HG02642 (cell line): ENCODE data around the gene BST1.
"Not testable (repeated sequence)": the region's sequence is repeated elsewhere in the genome, so short reads cannot be mapped to it uniquely, and the experiment has no call there.

Experiments
- ATAC-seq: cut with Tn5 transposase; IDR thresholded peaks from one replicate; pipeline ENCODE4 v1.9.1; 2021; ENCODE audit warnings: mild to moderate bottlenecking; ENCODE audit not compliant: unreplicated experiment, poor library complexity

The BST1 gene

DNA sequence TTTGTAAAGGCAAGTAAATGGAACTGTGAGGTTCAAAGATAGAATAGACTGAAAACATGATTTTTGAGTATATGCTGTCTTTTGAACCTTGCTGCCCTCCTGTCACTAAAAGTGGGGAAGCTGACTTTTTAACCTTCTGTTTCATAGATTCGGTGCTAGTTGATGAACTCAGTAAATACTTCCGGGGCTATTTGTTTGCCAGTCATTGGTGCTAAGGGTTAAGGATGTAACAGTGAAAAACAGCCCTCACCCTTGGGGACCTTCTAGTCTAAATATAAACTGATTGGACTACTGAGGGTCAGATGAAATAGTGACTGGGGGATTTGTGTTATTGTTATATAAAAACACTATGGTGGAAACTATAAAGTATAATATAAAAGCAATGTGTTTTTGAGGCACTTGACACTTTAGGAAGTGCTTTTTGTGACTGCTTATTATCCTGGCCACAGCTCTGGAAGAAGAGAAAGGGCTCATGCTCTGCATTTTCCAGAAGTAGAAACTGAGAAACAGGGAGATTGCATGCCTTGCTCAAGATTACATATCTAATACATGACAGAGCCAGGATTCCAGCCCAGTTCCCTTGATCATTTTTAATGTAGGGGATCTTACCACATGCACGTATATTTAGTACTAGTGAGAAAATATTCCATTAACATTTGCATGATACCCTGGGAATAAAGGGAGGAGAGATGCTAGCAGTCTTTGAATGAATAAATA, 3.9 kb downstream of the BST1 start:
- no peak for ATAC-seq

- ATAC-seq: no peak
Measured at GRCh38 chr4:15707363-15707715, 4.5 kb downstream of the BST1 start.

- no peak for ATAC-seq
Measured at GRCh38 chr4:15711762-15712161, 8.9 kb downstream of the BST1 start.

DNA sequence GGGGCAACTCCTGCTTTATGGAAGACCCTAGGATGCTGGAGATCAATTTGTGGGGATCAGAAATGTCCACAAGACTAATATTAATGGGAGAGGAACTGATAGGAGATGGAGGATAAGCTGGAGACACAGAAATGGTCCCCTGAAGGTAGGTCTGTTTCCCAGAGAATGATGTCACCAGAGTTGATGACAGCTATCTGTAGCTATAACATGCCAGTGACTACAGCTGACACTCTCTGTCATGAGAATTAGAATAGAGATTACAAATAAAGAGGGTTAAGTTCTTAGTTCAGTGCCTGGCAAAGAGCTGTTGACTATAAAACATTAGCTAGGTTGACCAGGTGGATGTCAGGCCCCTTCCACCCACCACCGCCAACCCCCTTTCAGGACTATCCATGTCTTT, 9.3 kb downstream of the BST1 start:
- no peak for ATAC-seq

DNA sequence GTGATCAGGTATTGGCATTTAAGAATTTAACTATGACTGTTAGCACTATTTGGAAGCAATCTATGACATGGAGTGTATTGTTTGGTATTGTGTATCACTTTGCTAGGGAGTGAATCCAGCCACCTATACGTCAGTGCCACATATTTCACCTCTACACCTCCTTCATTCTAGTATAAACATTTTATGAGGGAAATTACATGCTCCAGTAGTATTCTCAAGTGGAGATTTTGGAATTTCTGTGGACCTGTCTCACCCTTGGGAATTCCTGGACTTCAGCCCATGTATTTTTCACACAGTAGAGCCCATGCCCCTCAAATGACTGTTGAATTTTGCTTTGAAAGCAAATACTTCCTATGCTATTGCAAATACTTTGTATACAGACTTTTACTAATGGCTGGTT, 11.3 kb downstream of the BST1 start:
- no peak for ATAC-seq

GRCh38 chr4:15714646-15715435, 12.0 kb downstream of the BST1 start:
- ATAC-seq: no peak

DNA sequence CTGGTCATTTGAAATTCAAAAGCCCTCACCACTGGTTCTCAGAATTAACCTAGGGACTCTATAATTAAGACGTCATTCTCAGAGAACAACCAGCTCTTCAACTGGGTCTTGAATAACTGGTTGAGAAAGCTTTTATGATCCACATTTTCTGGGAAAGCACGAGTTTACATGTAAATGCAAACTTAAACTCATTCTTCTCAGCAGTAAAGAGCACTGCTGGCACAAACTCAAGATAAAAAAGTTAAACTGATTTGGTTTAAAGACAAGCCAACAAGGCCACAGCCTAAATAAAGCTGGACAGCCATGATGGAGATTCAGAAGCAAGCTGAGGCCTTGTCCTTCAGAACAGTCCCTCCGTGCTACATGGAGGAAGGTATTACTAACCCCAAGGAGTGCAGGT, 13.2 kb downstream of the BST1 start:
- ATAC-seq: no peak

DNA sequence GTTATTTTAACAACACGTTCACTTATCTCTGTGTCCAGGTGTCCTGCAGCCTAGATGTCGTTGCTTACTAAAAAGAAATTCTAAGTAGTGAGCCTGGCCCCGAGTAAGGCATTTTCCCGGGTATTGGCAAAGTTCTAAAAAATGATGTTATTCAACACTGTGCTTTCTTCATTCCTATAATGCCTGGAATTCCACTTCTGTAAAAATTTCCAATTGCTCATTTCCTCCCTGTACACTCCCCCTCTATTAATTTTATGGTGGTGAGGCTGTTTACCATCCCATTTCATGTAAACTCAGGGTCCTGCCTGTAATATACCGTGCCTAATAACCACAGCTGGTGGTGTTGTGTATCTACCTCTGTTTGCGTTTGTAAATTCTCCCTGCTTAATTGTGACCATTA, 14.2 kb downstream of the BST1 start:
- no peak for ATAC-seq

- ATAC-seq: no peak
Measured at GRCh38 chr4:15717657-15718416, 15.0 kb downstream of the BST1 start.

DNA sequence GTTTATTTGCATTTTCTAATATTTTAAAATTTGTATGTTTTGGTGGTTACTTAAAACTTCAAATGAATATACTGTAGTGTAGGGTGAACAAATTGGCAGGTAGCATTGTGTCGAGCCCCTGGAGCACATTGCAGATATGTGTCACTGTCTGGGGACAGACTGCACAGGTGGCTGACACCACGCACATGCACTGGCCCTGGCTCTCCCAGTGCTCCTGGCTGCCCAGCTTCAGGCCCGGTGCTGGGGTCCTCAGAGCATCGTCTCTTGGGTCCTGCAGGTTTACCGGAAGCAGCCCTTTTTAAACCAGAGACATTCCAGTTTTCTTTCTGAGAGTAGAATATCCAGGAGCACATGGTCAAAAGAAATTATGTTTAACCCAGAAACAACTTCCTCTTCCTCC, 15.6 kb downstream of the BST1 start:
- ATAC-seq: no peak

GRCh38 chr4:15718959-15719358, 16.1 kb downstream of the BST1 start:
- ATAC-seq: no peak

- no peak for ATAC-seq
Measured at GRCh38 chr4:15719506-15719905, 16.6 kb downstream of the BST1 start.

GRCh38 chr4:15720851-15721250, 18.0 kb downstream of the BST1 start:
- no peak for ATAC-seq

DNA sequence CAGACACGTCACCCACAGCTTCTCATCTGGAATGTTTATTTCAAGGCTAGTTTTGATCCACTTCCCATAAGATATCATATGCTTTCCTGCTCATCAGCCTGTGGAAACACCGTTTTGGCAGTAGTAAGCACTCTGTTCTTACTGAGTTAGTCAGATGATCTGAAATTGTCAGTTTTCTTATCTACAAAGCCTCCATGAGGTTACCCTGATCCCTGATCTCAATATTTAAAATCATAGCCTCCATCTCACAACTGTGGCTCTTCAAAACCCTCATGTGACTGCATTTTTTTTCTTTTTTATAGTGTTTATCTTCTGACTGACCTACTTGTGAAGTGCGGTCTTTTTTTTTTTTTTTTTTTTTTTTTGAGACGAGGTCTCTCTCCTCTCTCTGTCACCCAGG, 22.7 kb downstream of the BST1 start:
- no peak for ATAC-seq

DNA sequence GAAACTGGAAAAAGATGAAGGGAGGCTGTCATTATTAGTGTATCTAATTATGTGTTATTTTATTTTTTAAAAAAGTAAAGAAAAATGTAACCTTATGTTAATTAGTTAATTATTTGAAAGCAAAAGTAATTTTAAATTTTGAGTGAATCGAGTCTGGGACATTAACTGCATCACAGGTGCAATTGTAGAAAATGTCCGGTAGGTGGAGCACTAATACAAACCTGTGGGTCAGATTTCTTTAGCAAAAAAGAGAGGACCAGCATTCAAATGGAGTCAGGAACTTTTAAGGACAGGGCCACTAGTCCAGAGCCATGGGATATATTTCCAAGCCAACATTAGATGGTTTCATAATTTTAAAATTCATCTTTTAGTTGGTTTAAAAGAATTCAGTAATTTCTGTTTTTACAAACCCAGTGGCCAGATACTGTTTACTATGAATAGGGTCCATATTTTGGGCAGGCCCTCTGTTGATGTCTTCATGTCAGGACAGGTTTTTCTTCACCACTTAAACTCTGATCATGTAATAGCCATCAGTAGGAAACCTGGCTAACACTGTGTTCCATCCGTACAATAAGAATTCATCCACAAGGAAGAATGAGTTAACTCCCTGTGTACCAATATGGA, 27.2 kb downstream of the BST1 start:
- peak; percentile 75 for ATAC-seq

GRCh38 chr4:15733061-15733460, 30.2 kb downstream of the BST1 start:
- not testable (repeated sequence) for ATAC-seq

GRCh38 chr4:15735536-15735935, 32.7 kb downstream of the BST1 start:
- no peak for ATAC-seq

- ATAC-seq: no peak
Measured at GRCh38 chr4:15736514-15737050, 33.7 kb downstream of the BST1 start.

DNA sequence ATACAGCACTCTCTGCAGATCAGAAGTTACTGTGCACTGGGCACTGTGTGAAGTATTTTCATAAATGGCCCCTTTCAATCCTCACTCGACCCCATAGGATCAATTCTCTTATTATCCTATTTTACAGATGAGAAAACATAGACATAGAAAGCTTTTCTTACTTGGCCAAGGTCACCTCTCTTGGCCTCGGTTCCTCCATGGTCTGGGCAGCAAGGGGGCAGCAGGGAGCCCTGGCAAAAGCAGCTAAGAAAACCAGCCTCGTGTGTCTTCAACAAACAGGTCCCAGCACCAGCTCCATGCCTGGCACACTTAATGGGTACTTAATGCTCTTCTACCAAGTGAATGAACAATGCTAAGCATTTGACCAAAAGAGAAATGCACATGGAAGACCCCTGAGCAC, 34.4 kb downstream of the BST1 start:
- no peak for ATAC-seq

DNA sequence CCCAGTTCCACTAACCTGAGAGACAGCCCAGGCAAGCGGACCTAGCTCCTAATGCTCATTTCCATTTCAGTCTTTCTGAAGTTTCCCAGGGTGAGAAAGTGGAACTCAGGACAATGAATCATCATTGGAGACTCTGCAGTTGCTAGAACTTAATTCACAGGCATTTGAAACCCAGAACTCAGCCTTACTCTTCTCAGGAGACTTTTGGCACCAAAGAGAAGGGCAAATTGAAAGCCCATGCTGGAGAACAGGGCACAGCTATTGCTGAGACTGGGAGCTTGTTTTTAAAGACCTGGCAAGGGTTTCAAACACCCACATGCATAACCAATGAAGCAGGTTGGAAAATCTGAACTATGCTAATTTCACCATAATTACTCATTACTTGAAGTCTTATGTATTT, 36.0 kb downstream of the BST1 start:
- ATAC-seq: no peak
